NCI-H1436 (cell line): ENCODE results near the gene PLA2R1.

Experiments used
- DNase-seq: peaks from one replicate; lab custom pipeline; 2025; lab: John Stamatoyannopoulos, UW

The PLA2R1 gene

GRCh38 chr2:160033732-160034392, 28.6 kb downstream of the PLA2R1 start:
- DNase-seq = no peak

- DNase-seq = no peak
Observed at GRCh38 chr2:160029270-160029628, 33.2 kb downstream of the PLA2R1 start.

GRCh38 chr2:160028431-160029269, 33.8 kb downstream of the PLA2R1 start:
- DNase-seq = no peak

- DNase-seq = no peak
Observed at GRCh38 chr2:160022162-160022561, 40.3 kb downstream of the PLA2R1 start.

DNA sequence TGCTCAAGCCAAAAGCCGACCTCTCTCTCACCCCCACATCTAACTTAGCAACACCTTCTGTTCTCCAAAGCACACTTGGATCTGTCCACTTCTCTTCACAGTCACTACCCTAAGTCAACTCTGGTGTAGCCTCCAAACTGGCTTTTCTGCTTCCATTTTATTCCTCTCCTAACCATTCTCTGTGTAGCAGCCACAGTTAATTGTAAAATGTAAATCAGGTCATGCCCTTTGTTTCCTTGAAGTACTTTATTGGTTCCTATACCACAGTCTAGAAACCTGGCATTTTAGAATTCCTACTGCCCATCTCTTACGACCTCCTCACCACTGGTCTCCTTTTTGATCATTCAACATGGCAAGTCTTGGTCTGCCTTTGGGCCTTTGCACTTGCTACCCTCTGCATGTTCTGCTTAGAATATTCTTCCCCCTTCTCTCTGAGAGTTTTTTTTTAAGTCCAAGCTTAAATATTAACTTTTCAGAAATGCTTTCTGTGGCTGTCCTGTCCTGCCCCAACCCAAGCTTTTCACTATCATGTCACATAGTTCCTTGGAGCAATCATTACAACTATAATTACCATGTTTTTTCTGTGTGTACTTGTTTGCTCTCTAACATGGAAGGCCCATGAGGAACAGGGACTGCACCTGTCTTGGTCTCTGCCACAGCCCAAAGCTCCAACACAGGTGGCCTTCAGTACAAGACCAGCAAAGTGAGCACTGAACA, 42.9 kb downstream of the PLA2R1 start:
- no peak for DNase-seq

DNA sequence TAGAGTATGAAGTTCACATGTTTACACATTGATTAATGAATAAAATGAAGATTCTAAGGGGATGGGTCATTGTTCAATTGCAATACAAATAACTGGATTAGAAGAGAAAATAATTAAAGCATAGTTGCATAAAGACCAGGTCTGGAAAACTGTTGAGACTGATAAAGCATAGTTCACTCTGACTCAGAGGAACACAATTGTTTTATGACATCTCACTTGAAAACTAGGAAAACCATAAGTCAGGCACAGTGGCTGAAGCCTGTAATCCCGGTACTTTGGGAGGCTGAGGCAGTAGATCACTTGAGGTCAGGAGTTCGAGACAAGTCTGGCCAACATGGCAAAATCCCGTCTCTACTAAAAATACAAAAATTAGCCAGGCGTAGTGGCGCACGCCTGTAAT, 46.7 kb downstream of the PLA2R1 start:
- DNase-seq = no peak

DNA sequence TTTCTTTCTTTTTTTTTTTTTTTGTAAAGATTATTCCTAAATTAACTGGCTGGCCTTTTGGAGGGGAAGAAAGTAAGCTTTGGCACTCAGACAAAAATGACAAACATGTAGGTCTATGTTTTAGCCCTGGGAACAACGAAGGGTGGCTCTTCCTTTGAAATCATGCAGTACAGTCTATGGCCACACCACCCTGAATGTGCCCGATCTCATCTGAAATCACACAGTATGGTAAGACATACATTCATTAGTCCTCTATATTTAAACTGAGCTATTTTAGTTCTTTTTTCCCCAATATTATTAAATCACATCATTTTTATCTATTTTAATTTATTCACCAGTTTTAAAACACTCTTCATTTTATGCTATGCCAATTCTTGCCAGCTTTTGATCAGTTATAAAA, 48.2 kb downstream of the PLA2R1 start:
- no peak for DNase-seq

DNA sequence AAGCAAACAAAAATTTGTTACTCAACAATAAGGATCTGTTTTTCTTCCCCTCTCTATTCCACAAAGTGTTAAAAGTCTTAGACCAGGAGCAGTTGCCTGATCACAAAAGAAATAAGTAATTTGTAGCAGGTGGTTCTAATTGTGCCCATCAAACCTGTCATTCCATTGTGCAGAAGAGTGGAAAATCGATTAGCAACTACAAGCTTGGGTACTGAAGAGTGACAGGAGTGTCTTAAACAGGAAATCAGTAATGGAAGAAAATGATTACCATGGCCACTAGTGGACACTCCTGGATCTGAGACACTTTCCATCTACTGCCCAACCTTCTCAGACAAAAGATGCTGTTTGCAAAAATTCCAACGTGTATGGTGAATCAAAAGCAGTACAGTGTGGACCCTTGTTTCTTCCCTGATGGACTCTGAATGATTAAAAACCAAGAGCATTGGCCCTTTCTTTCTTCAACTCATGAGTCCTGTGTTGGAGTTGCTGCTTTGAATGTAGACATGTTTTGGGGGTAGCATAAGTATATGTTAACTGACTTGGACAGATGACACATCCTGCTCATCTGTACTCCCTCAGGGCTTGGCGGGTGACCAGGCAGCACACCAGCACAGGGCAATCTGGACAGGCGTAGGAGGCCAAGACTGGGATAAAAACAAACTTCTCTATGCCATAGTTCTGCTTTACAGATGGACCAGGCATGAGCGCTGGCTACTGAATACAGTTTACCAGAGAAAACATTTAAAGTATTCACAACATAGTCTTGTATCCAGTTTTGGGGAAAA, 51.9 kb downstream of the PLA2R1 start:
- DNase-seq = peak; percentile 43

DNA sequence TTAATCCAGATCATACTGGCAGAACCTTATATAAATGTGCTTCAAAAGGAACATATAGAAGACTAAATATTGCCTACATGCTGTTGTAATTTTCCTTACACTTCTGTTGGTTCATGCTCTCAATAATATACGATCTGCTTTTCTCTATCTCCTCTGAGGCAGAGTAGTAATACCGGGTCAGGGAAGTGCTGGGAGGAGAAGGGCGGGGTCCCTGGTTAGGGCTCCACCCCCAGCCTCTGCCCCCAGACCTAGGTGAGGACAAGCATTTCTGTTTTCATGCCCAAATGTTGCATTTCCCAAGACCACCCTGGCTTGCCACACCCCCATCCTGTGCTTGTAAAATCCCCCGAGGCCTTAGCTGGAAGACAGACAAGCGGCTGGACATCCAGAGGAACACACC, 55.3 kb downstream of the PLA2R1 start:
- DNase-seq = no peak

GRCh38 chr2:160006475-160006874, 55.9 kb downstream of the PLA2R1 start:
- no peak for DNase-seq

DNA sequence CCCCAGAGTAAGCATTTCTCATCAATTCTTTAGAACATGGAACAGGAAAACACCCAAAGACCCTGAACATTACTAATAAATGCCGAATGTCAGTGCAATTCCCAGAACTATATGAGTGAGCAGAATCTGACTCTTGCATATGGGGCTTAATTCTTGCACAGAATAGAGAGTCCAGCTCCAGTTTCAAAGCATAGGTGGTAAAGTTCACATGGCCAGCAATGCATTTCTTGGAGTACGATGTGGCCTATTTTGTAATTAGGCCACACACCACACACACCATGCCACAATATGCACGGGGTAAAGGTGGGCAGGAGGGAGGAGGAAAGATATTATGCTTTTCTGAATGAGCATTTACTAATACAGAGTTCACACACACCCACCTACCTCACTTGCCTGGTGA, 56.5 kb downstream of the PLA2R1 start:
- no peak for DNase-seq

- DNase-seq = no peak
Observed at GRCh38 chr2:160005476-160005875, 56.9 kb downstream of the PLA2R1 start.

DNA sequence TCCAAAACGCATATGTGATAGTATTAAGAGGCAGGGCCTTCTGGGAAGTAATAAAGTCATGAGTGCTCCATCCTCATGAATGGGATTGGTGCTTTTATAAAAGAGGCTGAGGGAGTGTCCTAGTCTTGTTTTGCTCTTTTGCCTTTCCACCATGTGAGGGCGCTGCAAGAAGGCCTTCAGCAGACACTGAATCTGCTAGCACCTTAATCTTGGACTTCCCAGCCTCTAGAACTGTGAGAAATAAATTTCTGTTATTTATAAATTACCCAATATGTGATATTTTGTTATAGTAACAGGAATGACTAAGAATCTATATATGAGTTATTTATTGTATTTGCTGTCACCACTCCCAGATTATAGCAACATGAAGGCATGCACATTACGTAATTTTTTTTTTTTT, 63.5 kb downstream of the PLA2R1 start:
- DNase-seq = no peak

DNA sequence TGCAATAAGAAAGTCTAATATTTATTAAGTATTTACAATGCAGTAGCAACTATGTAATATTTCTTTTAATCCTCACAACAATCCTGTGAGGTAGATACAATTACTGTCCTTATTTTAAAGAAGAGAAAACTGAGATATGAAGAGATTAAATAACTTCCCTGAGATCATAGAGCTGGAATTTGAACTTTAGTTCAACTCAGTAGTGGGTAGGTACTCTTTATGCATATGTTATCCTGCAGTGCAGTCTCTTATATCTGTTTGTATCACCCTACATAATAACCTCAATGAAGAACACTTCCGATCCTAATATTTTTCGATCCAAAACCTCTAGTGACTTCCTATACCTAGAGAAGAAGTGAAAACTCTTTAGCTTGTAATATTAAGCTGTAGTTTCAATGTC, 64.2 kb downstream of the PLA2R1 start:
- DNase-seq = no peak

- DNase-seq = no peak
Observed at GRCh38 chr2:159996792-159997546, 65.4 kb downstream of the PLA2R1 start.

DNA sequence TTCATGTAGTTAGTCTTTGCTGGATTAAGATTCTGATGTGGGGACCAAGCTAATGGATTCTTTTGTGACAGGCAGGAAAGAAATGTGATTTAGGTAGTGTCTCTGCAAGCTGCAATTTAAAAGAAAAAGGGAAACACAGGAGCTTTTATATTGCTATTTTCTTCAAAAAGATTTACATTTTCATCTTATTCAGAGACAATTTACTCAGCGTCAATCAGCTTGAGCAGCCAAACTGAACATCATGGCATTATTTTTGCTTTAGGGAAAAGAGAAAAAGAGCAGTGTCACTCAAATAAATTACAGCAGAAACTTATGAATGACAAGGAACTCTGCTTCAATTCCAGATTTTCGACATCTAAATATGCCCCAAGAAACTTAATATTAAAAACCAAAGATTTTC, 67.4 kb downstream of the PLA2R1 start:
- DNase-seq = no peak

DNA sequence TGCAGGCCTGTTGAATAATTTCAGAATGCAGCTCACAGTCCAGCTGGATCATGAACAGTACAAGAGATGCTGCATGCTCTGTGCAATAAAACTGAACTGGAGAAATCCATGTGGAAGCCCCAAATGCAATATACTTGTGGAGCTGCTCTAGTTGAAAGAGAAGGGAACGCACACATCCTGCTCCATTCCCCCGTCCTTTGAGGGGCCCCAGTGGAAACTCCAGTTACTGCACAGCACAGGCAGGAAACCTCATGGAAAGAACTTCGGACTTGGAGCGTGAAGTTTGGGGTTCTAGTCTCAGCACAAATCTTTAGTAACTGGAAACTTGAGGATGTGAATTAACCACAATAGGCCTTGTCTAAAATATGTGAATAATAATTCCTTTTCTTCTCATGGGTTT, 73.2 kb downstream of the PLA2R1 start:
- no peak for DNase-seq

- DNase-seq = no peak
Observed at GRCh38 chr2:159988412-159988970, 73.9 kb downstream of the PLA2R1 start.

GRCh38 chr2:159987181-159987580, 75.2 kb downstream of the PLA2R1 start:
- DNase-seq = no peak

- DNase-seq = no peak
Observed at GRCh38 chr2:159985656-159986055, 76.8 kb downstream of the PLA2R1 start.

- DNase-seq = no peak
Observed at GRCh38 chr2:159984034-159984433, 78.4 kb downstream of the PLA2R1 start.
